Mesodermal cell (in vitro differentiated cells): Measurements from ENCODE around the gene PRICKLE1.

Experiments
- H3K27ac ChIP-seq: 2 replicates; pipeline ENCODE4 v1.7.0; 2013; ENCODE audit warnings: mild to moderate bottlenecking, low read depth, low read length, moderate library complexity; ENCODE audit not compliant: severe bottlenecking
- H3K36me3 ChIP-seq: 2 replicates; pipeline ENCODE4 v1.7.1; 2013; ENCODE audit warnings: mild to moderate bottlenecking, low read length, moderate library complexity; ENCODE audit not compliant: control insufficient read depth, insufficient read depth
- H3K4me1 ChIP-seq: one replicate; pipeline ENCODE4 v1.7.1; 2013; ENCODE audit warnings: mild to moderate bottlenecking, low read length; ENCODE audit not compliant: insufficient read depth, control insufficient read depth, poor library complexity, severe bottlenecking
- H3K4me3 ChIP-seq: 2 replicates; pipeline ENCODE4 v1.7.0; 2013; ENCODE audit warnings: low read length, control low read depth, mild to moderate bottlenecking; ENCODE audit not compliant: insufficient read depth, poor library complexity, severe bottlenecking; ENCODE audit errors: extremely low read depth
- H3K9me3 ChIP-seq: 2 replicates; pipeline ENCODE4 v1.7.1; 2013; ENCODE audit warnings: mild to moderate bottlenecking, low read length, moderate library complexity; ENCODE audit not compliant: control insufficient read depth
- WGBS, 2 experiments: methylation state at CpG; one replicate each; pipeline ENCODE4 v1.1.5; 2013; ENCODE audit warnings: missing lambda C conversion rate in 2 of 2; ENCODE audit not compliant: insufficient coverage in 2 of 2; 5-methylcytosine and 5-hydroxymethylcytosine counted together

PRICKLE1 gene

DNA sequence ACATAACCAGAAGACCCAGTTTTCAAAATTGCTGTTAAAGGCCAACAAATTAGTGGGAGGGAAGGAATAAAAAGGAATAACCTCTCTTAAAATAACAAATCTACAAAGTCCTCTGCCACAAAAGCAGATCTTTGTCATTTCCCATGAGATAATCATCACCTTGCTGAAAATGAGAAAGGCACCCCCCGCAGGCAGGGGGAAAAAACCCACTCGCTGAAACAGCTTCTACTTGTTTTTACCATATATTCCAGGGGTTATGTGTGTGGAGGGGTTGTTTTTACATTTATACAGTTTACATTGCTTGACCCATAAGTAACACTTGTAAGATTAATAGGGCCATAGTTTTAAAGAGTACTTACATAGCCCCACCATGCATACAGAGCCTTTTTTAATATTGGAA lies 131.0 kb downstream of the PRICKLE1 start:
- no CpG with 5 or more reads among the region's 2 CpGs for WGBS, 2 experiments
- no peak overlapping the region for H3K27ac ChIP-seq
- no peak overlapping the region for H3K4me3 ChIP-seq
- no peaks in the 10 kb centered on the region for H3K9me3 ChIP-seq
- no peaks in the 10 kb centered on the region for H3K4me1 ChIP-seq
- peaks cover 63% of the 10 kb centered on the region for H3K36me3 ChIP-seq

GRCh38 chr12:42450248-42450647 lies 139.3 kb downstream of the PRICKLE1 start:
- H3K27ac ChIP-seq, result no peak overlapping the region
- no peaks in the 10 kb centered on the region for H3K4me1 ChIP-seq
- 100% methylated on average over 2 of the region's 2 CpGs; no CpG with 5 or more reads in 1 of the 2 experiments for WGBS, 2 experiments
- H3K36me3 ChIP-seq, result peaks cover 36% of the 10 kb centered on the region
- no peaks in the 10 kb centered on the region for H3K9me3 ChIP-seq
- no peak overlapping the region for H3K4me3 ChIP-seq

DNA sequence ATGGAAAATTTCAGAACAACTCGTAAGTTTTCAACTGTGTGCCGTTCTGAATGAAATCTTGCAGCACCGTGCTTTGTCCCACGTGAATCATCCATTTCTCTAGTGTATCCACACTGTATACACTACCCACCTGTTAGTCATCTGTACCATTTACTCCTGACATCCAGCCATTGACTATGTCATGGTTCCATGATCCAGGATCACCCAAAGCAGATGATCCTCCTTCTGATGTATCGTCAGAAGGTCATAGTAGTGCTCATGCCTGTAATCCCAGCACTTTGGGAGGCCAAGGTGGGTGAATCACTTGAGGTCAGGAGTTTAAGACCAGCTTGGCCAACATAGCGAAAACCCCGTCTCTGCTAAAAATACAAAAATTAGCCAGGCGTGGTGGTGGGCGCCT lies 140.7 kb downstream of the PRICKLE1 start:
- no peaks in the 10 kb centered on the region for H3K9me3 ChIP-seq
- H3K4me1 ChIP-seq, result no peaks in the 10 kb centered on the region
- H3K27ac ChIP-seq, result no peak overlapping the region
- peaks cover 48% of the 10 kb centered on the region for H3K36me3 ChIP-seq
- WGBS, 2 experiments, result 92 to 94% methylated on average over 9 of the region's 9 CpGs
- H3K4me3 ChIP-seq, result no peak overlapping the region

DNA sequence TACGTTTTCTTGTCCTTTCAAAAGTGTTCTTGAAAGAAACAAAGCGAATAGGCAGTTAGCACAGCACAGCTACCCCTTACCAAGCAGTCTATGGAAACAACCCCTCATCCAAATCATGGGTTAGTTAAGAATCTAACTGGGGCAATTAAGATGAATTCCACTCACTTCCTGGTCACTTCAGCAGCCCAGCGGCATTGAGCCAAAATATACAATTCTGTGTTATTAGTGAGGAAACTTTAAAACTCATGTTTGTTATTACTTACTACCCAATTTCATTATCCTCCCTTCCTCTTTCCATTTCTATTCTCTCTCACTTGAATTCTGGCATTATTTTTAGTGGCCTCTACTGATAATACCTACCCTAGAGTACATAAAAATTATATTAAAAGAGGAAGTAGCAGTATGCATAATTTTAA lies 142.2 kb downstream of the PRICKLE1 start:
- Histone ChIP-seq H3K4me1 (no peaks in the 10 kb centered on the region), H3K4me3 (no peak overlapping the region), H3K36me3 (peaks cover 63% of the 10 kb centered on the region), H3K9me3 (no peaks in the 10 kb centered on the region), H3K27ac (peak overlapping the region; percentile 1)
- WGBS, 2 experiments, result no CpG with 5 or more reads among the region's 3 CpGs

DNA sequence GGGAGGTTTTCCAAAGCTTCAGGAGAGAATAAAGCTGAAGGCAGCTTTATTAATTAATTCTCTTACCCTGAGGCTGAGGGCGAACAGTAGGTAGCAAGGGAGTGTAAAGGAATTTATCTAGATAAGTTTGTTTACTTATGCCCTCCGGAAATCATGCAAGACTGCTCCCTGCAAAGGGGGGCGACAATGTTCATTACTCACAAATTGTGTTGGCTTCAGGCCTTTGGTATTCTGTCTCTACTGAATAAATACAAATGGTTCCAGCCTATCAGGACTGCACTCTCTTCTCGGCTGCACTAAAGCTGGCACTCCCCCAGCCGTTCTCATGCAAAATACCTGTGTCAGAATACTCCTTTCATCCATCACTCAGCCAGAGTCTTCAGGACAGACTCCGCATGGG lies 142.8 kb downstream of the PRICKLE1 start:
- H3K27ac ChIP-seq, result peak overlapping the region; percentile 58
- H3K36me3 ChIP-seq, result peaks cover 68% of the 10 kb centered on the region
- no peaks in the 10 kb centered on the region for H3K4me1 ChIP-seq
- no peak overlapping the region for H3K4me3 ChIP-seq
- H3K9me3 ChIP-seq, result no peaks in the 10 kb centered on the region
- 22 to 55% methylated on average over 2 to 3 of the region's 6 CpGs for WGBS, 2 experiments

DNA sequence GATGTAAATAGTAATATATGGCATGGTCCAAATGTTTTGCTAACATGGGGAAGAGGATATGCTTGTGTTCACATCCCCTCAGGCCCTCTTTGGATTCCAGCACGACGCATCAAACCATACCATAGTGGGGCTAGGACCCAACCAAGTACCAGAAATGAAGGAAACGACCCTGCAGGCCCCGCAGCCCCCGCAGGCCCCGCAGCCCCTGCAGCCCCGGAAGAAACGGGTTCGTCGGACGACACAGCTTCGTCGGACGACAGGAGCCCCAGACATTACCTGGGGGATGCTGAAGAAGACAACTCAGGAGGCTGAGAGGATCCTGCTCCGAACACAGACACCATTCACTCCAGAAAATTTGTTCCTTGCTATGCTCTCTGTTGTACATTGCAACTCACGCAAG lies 143.7 kb downstream of the PRICKLE1 start:
- Histone ChIP-seq H3K36me3 (peaks cover 76% of the 10 kb centered on the region), H3K4me1 (no peaks in the 10 kb centered on the region), H3K9me3 (no peaks in the 10 kb centered on the region), H3K4me3 (no peak overlapping the region), H3K27ac (no peak overlapping the region)
- WGBS, 2 experiments, result 90 to 94% methylated on average over 10 to 16 of the region's 16 CpGs

DNA sequence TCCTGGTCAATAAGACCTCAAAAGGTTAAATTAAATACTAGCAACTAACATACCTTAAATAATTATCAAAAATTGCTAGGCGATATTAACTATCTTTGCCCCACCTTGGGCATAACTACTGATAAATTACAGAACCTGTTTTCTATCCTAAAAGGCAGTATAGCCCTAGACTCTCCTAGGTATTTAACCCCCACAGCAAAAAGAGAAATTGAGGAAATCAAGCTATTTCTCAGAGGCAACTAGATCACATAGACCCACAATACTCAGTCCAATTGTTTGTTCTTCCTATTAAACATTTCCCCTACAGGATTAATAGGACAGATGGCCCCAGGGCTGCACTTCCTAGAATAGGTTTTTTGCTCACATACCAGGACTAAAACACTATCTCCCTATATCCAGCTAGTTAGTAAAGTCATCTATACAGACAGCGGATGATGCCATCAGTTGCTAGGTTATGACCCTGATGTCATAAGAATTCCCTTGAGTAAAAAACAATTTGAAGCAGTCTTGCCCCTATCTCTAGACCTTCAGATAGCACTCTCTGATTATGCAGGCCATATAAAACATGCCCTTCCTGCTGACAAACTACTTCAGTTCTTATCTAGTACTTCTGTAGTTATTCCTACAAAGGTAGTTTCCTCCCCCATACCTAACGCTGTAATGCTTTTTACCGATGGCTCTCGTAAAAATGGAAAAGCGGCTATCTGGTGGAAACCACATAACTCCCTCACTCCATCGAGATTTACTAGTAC lies 145.2 kb downstream of the PRICKLE1 start:
- Histone ChIP-seq H3K4me3 (no peak overlapping the region), H3K27ac (no peak overlapping the region), H3K9me3 (no peaks in the 10 kb centered on the region), H3K36me3 (peaks cover 81% of the 10 kb centered on the region), H3K4me1 (no peaks in the 10 kb centered on the region)
- 96 to 97% methylated on average over 6 to 7 of the region's 7 CpGs for WGBS, 2 experiments

- H3K9me3 ChIP-seq, result no peaks in the 10 kb centered on the region
- no peak overlapping the region for H3K4me3 ChIP-seq
- no peak overlapping the region for H3K27ac ChIP-seq
- WGBS, 2 experiments, result 90 to 100% methylated on average over 4 of the region's 8 CpGs
- no peaks in the 10 kb centered on the region for H3K4me1 ChIP-seq
- H3K36me3 ChIP-seq, result peaks cover 72% of the 10 kb centered on the region
These were observed 146.7 kb downstream of the PRICKLE1 start for GRCh38 chr12:42442888-42443287.

DNA sequence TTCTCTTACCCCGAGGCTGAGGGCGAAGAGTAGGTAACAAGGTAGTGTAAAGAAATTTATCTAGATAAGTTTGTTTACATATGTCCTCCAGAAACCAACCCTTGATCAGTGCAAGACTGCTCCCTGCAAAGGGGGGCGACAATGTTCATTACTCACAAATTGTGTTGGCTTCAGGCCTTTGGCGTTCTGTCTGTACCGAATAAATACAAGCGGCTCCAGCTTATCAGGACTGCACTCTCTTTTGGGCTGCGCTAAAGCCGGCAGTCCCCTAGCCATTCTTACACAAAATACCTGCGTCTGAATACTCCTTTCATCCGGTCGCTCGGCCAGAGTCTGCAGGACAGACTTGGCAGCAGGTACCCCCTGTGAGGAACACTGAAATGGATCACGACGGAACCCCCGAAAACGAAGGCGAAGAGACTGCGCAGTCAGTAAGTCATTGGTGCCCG lies 147.2 kb downstream of the PRICKLE1 start:
- H3K4me3 ChIP-seq, result no peak overlapping the region
- no peaks in the 10 kb centered on the region for H3K9me3 ChIP-seq
- no peaks in the 10 kb centered on the region for H3K4me1 ChIP-seq
- WGBS, 2 experiments, result 93 to 94% methylated on average over 13 to 16 of the region's 19 CpGs
- H3K36me3 ChIP-seq, result peaks cover 70% of the 10 kb centered on the region
- H3K27ac ChIP-seq, result no peak overlapping the region

- Histone ChIP-seq H3K4me1 (no peaks in the 10 kb centered on the region), H3K27ac (no peak overlapping the region)
These were observed 148.9 kb downstream of the PRICKLE1 start for GRCh38 chr12:42440608-42441007.

DNA sequence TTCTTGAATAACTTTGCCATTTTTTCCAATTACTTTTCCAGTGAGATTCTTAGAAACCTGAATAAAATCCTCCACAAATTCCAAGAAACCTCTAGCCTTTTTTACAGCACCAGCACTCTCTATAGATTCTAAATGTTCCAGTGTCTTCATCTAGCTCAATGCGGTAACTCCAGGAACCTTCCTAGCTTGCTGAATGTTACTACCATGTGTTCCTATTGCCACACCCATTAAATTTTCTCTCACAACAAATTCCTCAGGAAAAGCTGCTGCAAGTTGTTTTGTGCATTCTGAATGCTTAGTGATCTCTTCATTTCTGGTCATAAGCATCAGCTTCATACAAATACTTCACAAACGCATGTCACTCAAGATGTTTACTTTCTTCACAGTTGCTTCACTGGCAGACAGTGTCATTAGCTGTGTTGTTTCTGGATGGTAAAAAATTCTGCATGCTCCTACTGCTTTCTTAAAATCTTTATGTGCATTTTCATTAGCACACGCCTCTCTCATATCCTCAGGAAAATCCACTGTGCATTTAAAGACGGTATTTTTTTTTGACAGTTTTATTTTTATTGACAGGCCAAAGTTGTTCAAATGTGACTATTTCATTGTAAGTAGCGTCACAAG lies 156.9 kb downstream of the PRICKLE1 start:
- Histone ChIP-seq H3K27ac (no peak overlapping the region), H3K36me3 (peaks cover 39% of the 10 kb centered on the region), H3K4me1 (no peaks in the 10 kb centered on the region), H3K4me3 (no peak overlapping the region), H3K9me3 (no peaks in the 10 kb centered on the region)
- WGBS, 2 experiments, result 100% methylated on average over 1 of the region's 5 CpGs

More at GRCh38 chr12:42440608-42441007, 148.9 kb downstream of the PRICKLE1 start:
- peaks cover 59% of the 10 kb centered on the region for H3K36me3 ChIP-seq
- H3K4me3 ChIP-seq, result no peak overlapping the region
- H3K9me3 ChIP-seq, result no peaks in the 10 kb centered on the region
- WGBS, 2 experiments, result 91 to 96% methylated on average over 7 to 10 of the region's 11 CpGs
